ENCODE measurements around the gene HDAC8. TPM values are rescaled to one million over a fixed set of nuclear protein-coding genes. Genes with fewer than 3 reads are reported as not detected.

The HDAC8 gene
- total RNA-seq, 1 experiment from 2014 or later: 21.4 TPM

GRCh38 chrX:72308209-72308565, 264.5 kb downstream of the HDAC8 start:
- Histone ChIP-seq H3K4me2 (ENCODE audit: insufficient read depth, insufficient read length, low read length) (peak overlapping the region; percentile 71), H2BK5ac (ENCODE audit: insufficient read length, low read length) (no peak overlapping the region), H3K79me1 (ENCODE audit: insufficient read depth, low read depth, low read length, poor library complexity, severe bottlenecking) (no peaks in the 10 kb centered on the region), H4K8ac (replicated peaks; ENCODE audit: insufficient read length, low read depth, low read length) (no peak overlapping the region), H4K20me1 (ENCODE audit: control insufficient read depth, insufficient read depth, insufficient read length) (no peaks in the 10 kb centered on the region), H3K23ac (ENCODE audit: insufficient read length, low read depth, low read length) (no peak overlapping the region), H3K4ac (ENCODE audit: low read depth, low read length) (no peak overlapping the region), H3K27me3 (ENCODE audit: insufficient read depth, low read length) (peaks cover 49% of the 10 kb centered on the region), H3K14ac (ENCODE audit: insufficient read depth, low read length) (no peak overlapping the region), H3T11ph (ENCODE audit: low read length) (no peak overlapping the region), H3K27ac (ENCODE audit: insufficient read length, low read depth, low read length) (no peak overlapping the region), H3K56ac (ENCODE audit: insufficient read length, low read depth, low read length) (no peak overlapping the region), H2AK5ac (ENCODE audit: insufficient read length, low read length) (no peak overlapping the region), H2AFZ (ENCODE audit: low read length) (no peak overlapping the region), H2BK120ac (ENCODE audit: low read depth, low read length, poor library complexity, severe bottlenecking) (no peak overlapping the region), H3K9ac (ENCODE audit: extremely low read depth, insufficient read length, low read length) (no peak overlapping the region), H4K91ac (ENCODE audit: insufficient read length, low read depth, low read length) (no peak overlapping the region), H3K23me2 (ENCODE audit: insufficient read length, low read depth, low read length, poor library complexity, severe bottlenecking) (peaks cover 27% of the 10 kb centered on the region), H3K4me1 (ENCODE audit: insufficient read depth, low read length) (no peaks in the 10 kb centered on the region; the same call in 1 of the 2 replicates), H2BK12ac (ENCODE audit: insufficient read length, low read depth, low read length) (no peak overlapping the region), H2BK20ac (ENCODE audit: low read depth, low read length, poor library complexity, severe bottlenecking) (no peak overlapping the region), H3K18ac (ENCODE audit: insufficient read length, low read depth, low read length) (no peak overlapping the region), H3K79me2 (ENCODE audit: insufficient read depth, low read length) (no peaks in the 10 kb centered on the region), H4K5ac (ENCODE audit: insufficient read length, low read depth, low read length) (no peak overlapping the region), H2BK15ac (ENCODE audit: low read depth, low read length) (no peak overlapping the region), H3K9me3 (ENCODE audit: control insufficient read depth, low read depth, low read length) (peaks cover 5% of the 10 kb centered on the region)
- H3K27ac Mint-ChIP-seq: no peak overlapping the region
- no peak for DNase-seq
- H3K4me1 Mint-ChIP-seq: peaks cover 14 to 26% of the 10 kb centered on the region in 2 experiments
- no peak for TF ChIP-seq CTCF (conservative IDR thresholded peaks at IDR 0.05)
- H3K4me3 Mint-ChIP-seq: peak overlapping the region; percentile 13 to 74
- H3K9me3 Mint-ChIP-seq: peaks cover 48 to 67% of the 10 kb centered on the region in 2 experiments
- peaks cover 0 to 3% (median 3%) of the 10 kb centered on the region in 3 experiments; a peak in 3 of 7 replicates for H3K36me3 Mint-ChIP-seq (ENCODE audit: insufficient read depth in 1 of 3, low read depth in 3 of 3)
- peaks cover 74% of the 10 kb centered on the region for H3K27me3 Mint-ChIP-seq (ENCODE audit: low read depth)
- WGBS (ENCODE audit: extremely low coverage, insufficient read length, low lambda C conversion rate): no CpG with 5 or more reads among the region's 11 CpGs
